Fibroblast of upper back skin (primary cell): ENCODE results near the gene PTP4A2.

Source experiments
- DNase-seq: peaks from one replicate; pipeline ENCODE4 v3.0.0-alpha.2; 2013

The PTP4A2 gene

GRCh38 chr1:31857863-31858262 lies 80.3 kb downstream of the PTP4A2 start:
- DNase-seq = no peak
